ENCODE measurements around the gene DALRD3.
"Not testable (repeated sequence)": the region's sequence is repeated elsewhere in the genome, so short reads cannot be mapped to it uniquely, and the experiment has no call there.

The DALRD3 gene

DNA sequence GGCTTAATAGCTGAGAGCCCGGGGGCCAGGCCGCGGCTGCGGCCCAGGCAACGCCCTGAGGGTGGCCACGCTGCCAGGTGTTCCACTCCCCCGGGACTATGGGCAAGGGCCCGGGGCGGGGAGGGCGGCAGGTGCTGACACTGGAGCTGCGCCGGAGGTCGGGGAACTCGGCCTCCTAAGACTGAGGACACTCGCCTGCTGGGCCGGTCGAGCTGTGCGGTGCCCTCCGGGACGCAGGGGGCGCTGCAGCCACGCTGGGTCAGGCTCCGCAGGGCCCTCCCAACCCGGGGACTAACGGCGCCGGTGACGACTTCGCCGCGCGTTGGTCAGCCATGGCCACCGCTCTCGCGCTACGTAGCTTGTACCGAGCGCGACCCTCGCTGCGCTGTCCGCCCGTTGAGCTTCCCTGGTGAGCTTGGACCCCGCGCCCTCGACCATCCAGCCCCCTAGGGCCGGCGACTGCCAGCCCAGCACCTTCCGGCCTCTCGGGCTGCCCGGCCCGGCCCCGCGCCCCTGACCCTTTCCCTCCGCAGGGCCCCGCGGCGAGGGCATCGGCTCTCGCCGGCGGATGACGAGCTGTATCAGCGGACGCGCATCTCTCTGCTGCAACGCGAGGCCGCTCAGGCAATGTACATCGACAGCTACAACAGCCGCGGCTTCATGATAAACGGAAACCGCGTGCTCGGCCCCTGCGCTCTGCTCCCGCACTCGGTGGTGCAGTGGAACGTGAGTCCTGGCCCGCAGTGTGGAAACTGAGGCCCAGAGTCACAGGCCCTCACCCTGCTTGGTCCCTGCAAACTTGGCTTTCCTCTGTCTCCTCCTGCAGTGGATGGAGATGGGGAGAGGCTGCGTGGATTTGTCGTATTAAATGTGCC, 3.7 kb upstream of the DALRD3 start, which contains the start of gene NDUFAF3:
Gene NDUFAF3 (plus strand): TSS at position 309 of the 875 bp plus-strand sequence. CDS start 24 bp downstream, at position 333.
- peak; percentile 81 to 88 (median 84) for DNase-seq (ENCODE audit: low read depth in 2 of 3, low spot score in 2 of 3)

- DNase-seq (ENCODE audit: low read depth in 2 of 3, low spot score in 2 of 3) = peak; percentile 98 to 99 (median 98)
Observed at GRCh38 chr3:49021213-49021812, 2.9 kb upstream of the DALRD3 start.

GRCh38 chr3:49020330-49021212, 2.2 kb upstream of the DALRD3 start:
- no peak for DNase-seq (ENCODE audit: low read depth in 2 of 3, low spot score in 2 of 3)

GRCh38 chr3:49019941-49020329, 1.6 kb upstream of the DALRD3 start:
- DNase-seq (ENCODE audit: low read depth in 2 of 3, low spot score in 2 of 3) = no peak

DNA sequence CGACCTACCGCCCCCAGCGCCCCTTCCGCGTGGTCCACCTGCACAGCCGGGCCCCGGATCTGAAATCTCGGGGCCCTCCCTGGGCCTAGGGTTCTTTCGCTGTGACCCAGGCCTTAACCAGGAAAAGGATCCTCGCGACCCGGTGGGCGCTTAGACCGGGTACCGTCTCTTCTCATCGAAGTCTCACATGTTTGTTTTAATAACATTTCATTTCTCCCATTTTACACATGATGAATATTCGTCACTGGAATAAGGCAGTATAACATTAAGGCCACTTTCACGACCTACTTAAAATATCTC, 277 bp upstream of the DALRD3 start:
- no peak for DNase-seq (ENCODE audit: low read depth in 2 of 3, low spot score in 2 of 3)

DNA sequence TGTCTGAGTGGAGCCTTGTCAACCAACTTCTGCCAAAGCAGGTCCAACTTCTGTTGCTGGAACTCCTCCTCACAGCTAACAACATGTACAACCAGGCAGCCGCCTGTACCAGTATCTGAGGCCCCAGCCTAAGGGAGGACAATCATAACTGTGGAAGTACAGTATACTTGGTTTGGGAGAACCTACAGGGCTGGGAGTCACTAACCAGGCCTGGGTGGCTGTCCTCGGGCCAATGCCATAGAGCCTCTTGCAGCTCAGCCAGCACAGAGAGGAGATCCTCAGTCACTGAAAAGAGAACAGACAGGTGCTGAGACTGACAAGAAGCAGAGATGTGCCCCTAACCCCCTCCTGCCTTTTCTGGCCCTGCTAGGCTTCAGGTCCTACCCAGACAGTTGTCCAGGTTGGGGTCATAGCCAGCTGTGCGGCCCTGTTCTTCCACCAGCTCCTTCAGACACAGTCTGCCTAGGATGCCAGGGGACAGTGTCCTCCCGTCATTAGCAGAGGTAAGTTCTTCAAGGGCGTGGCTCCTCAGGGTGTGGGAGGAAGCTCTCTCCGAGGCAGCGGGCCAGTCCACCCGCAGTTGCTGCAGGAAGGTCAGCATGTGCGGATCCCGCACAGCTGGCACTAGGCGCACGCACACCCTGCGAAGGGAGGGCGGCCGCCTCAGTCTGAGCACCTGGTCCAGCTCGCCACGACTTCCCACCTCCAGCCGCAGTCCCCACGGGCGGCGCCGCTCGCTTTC, 980 bp downstream of the DALRD3 start:
- no peak for DNase-seq (ENCODE audit: low read depth in 2 of 3, low spot score in 2 of 3)

DNA sequence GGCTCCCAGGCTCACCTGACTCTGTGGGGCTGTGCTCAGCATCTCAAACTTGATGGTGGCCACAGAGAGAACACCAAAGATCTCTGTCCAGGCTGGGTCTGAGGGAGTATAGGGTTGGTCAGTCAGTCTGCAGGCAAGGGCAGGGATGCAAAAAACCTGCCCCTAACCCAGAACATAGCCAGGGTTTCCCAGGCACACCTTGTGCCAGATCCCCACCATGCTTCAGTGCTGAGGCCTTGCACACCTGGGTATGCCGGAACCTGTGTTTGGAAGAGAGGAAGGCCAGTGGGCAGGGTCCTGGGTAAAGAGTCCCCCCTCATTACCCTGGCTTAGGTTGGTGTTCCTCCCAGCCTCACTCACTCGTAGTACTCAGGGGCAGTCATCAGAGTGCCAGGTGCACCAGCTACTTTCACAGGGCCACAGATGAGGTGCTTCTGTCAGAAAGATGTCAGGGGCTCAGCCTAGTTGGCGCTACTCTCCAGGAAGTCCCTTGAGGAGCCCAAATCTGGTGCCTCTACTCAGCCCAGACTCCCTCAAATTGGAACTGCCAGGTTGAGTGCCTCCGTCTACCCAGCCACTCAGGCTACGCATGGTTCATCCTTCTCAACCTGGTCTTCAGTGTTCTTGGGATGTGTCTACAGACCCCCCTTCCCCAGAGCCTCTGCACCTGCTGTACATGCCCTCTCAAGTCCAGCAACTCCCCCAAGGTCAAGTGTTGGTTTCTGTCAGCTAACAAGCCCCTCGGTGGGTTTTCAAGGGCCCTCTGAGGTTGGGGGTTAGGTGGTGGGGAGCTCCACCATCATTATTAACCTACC, 1.8 kb downstream of the DALRD3 start:
- DNase-seq (ENCODE audit: low read depth in 2 of 3, low spot score in 2 of 3) = no peak

DNA sequence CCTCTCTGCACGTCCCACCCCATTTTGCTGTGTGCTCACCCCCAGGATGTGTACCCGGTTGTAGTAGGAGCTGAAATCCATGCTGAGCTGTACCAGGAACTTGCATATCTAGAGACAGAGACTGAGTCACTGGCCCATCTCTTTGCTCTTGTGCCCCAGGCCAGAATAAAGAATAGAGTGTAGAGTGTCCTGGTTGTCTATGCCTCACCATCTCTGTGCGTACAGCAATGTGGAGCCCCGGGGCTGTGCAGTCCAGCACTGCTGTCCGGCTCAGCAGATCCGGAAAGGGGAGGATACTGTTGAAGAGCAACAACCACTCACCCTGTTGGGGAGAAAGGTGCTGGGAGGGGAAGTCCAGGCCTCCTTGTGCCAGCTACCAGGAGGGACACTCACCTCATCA, 2.6 kb downstream of the DALRD3 start:
- DNase-seq (ENCODE audit: low read depth in 2 of 3, low spot score in 2 of 3) = no peak

- DNase-seq (ENCODE audit: low read depth in 2 of 3, low spot score in 2 of 3) = no peak
Observed at GRCh38 chr3:49015072-49015471, 3.3 kb downstream of the DALRD3 start.

DNA sequence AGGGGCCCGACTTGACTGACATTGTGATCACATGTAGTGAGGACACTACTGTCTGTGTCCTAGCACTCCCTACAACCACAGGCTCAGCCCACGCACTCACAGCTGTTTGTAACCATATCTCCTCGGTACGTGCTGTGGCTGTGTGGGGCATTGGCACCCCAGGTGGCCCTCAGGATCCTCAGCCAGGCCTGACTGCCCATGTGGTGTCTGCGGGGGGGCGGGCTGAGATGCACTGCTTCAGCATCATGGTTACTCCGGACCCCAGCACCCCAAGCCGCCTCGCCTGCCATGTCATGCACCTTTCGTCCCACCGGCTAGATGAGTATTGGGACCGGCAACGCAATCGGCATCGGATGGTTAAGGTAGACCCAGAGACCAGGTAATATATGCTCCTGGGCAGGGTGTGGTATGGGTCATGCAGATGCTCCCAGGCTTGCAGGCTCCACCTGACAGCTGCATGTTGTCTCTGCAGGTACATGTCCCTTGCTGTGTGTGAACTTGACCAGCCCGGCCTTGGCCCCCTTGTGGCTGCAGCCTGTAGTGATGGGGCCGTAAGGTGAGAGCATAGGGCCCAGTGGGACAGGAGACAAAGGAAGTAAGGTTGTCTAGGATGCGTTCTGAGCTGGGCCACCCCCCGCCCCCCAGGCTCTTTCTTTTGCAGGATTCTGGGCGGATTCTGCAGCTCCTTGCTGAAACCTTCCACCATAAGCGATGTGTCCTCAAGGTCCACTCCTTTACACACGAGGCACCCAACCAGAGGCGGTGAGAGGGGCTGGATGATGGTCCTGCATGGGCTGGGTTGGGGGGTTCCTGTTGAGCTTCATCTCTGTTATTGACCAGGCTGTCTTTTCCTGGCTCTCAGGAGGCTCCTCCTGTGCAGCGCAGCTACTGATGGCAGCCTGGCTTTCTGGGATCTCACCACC, 4.4 kb downstream of the DALRD3 start:
- DNase-seq (ENCODE audit: low read depth in 2 of 3, low spot score in 2 of 3) = no peak

DNA sequence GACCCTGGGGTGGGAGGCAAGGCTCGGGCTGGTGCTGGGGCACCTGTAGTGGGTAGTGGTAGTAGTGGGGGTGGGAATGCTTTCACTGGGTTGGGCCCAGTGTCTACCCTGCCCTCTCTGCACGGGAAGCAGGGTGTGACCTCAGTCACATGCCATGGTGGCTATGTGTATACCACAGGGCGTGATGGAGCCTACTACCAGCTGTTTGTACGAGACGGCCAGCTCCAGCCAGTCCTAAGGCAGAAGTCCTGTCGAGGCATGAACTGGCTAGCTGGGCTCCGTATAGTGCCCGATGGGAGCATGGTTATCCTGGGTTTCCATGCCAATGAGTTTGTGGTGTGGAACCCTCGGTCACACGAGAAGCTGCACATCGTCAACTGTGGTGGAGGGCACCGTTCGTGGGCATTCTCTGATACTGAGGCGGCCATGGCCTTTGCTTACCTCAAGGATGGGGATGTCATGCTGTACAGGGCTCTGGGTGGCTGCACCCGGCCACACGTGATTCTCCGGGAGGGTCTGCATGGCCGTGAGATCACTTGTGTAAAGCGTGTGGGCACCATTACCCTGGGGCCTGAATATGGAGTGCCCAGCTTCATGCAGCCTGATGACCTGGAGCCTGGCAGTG, 5.2 kb downstream of the DALRD3 start:
- no peak for DNase-seq (ENCODE audit: low read depth in 2 of 3, low spot score in 2 of 3)

DNA sequence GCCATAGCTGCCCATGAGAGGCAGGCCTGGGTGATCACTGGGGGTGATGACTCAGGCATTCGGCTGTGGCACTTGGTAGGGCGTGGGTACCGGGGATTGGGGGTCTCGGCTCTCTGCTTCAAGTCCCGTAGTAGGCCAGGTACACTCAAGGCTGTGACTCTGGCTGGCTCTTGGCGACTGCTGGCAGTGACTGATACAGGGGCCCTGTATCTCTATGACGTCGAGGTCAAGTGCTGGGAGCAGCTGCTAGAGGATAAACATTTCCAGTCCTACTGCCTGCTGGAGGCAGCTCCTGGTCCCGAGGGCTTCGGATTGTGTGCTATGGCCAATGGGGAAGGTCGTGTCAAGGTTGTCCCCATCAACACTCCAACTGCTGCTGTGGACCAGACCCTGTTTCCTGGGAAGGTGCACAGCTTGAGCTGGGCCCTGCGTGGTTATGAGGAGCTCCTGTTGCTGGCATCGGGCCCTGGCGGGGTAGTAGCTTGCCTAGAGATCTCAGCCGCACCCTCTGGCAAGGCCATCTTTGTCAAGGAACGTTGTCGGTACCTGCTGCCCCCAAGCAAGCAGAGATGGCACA, 5.9 kb downstream of the DALRD3 start:
- DNase-seq (ENCODE audit: low read depth in 2 of 3, low spot score in 2 of 3) = no peak

GRCh38 chr3:49009396-49009795, 9.0 kb downstream of the DALRD3 start:
- DNase-seq (ENCODE audit: low read depth in 2 of 3, low spot score in 2 of 3) = no peak

- not testable (repeated sequence) for DNase-seq (ENCODE audit: low read depth in 2 of 3, low spot score in 2 of 3)
Observed at GRCh38 chr3:49008627-49009026, 9.8 kb downstream of the DALRD3 start.

DNA sequence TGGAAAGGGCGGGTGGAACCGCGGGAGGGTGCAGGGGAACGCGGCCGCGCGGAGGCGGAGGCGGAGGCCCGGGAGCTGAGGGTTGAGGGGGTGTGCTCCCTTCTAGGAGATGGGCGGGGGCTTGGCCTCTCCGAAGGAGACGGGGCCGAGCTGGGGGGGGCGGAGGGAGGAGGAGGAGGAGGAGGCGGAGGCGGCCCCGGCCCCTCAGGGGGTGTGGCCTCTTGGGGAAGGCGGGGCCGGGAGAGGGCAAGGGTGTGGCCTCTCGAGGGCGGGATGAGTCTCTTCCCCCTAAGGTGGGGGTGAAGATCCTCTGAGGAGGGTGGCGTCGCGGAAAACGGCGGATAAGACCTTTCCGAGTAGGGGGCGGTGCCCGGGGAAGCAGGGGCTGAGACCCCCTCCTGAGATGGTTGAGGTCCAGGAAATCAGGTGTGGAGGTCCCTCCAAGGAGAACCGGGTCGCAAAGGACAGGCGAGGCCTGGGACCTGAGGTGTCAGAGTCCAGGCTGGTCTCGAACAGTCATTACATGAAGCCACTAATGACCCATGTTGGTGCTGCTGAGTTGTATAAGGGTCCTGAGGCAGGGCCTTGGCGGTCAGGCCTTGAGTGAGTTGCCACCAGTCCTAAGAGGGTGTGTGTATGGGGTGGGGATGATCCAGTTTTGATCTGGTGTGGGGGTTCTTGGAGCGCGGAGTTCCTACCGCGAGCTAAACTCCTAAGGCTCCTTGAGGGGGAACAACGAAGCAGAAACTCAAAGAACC, 10.4 kb downstream of the DALRD3 start:
- peak; percentile 59 to 71 (median 71) for DNase-seq (ENCODE audit: low read depth in 2 of 3, low spot score in 2 of 3)

GRCh38 chr3:49007068-49007770, 11.2 kb downstream of the DALRD3 start, which contains the start of gene WDR6:
WDR6 (plus strand) TSS chr3:49007391; CDS start chr3:49007432, 41 bp downstream.
- DNase-seq (ENCODE audit: low read depth in 2 of 3, low spot score in 2 of 3) = peak; percentile 87 to 96 (median 90)
